ENCODE measurements around the gene RGS1.

RGS1 gene

GRCh38 chr1:192584866-192585265 is 9.3 kb downstream of the RGS1 start:
- DNase-seq = no peak

GRCh38 chr1:192587386-192588266 is 12.1 kb downstream of the RGS1 start:
- no peak for DNase-seq

- DNase-seq = no peak
These were observed 13.0 kb downstream of the RGS1 start for GRCh38 chr1:192588546-192588945.

- DNase-seq = no peak
These were observed 14.2 kb downstream of the RGS1 start for GRCh38 chr1:192589813-192590212.

- no peak for DNase-seq
These were observed 16.9 kb downstream of the RGS1 start for GRCh38 chr1:192592517-192592916.

GRCh38 chr1:192592981-192593708 is 17.6 kb downstream of the RGS1 start:
- no peak for DNase-seq

- no peak for DNase-seq
These were observed 19.7 kb downstream of the RGS1 start for GRCh38 chr1:192595299-192595698.

- no peak for DNase-seq
These were observed 23.0 kb downstream of the RGS1 start for GRCh38 chr1:192598589-192598988.

GRCh38 chr1:192600275-192600674 is 24.7 kb downstream of the RGS1 start:
- no peak for DNase-seq

GRCh38 chr1:192601143-192601542 is 25.6 kb downstream of the RGS1 start:
- DNase-seq = no peak

- DNase-seq = no peak
These were observed 26.0 kb downstream of the RGS1 start for GRCh38 chr1:192601567-192601966.

- DNase-seq = no peak
These were observed 27.2 kb downstream of the RGS1 start for GRCh38 chr1:192602757-192603156.

- DNase-seq = no peak
These were observed 27.7 kb downstream of the RGS1 start for GRCh38 chr1:192603218-192603787.

GRCh38 chr1:192604979-192605620 is 29.5 kb downstream of the RGS1 start:
- DNase-seq = peak; percentile 20

GRCh38 chr1:192608671-192609070 is 33.1 kb downstream of the RGS1 start:
- DNase-seq = no peak

- DNase-seq = peak; percentile 63
These were observed 33.8 kb downstream of the RGS1 start for GRCh38 chr1:192609110-192610079.

GRCh38 chr1:192610112-192610889 is 34.7 kb downstream of the RGS1 start:
- DNase-seq = no peak

- no peak for DNase-seq
These were observed 39.5 kb downstream of the RGS1 start for GRCh38 chr1:192615055-192615454.

GRCh38 chr1:192620071-192620635 is 44.6 kb downstream of the RGS1 start:
- no peak for DNase-seq

- no peak for DNase-seq
These were observed 51.0 kb downstream of the RGS1 start for GRCh38 chr1:192626366-192627179.
